NCI-H510A (cell line): ENCODE results near the gene MSMB.
"Not testable (repeated sequence)": the region's sequence is repeated elsewhere in the genome, so short reads cannot be mapped to it uniquely, and the experiment has no call there.

Experiments
- DNase-seq: peaks from one replicate; lab custom pipeline; 2025; lab: John Stamatoyannopoulos, UW

The MSMB gene

GRCh38 chr10:46006219-46006618, 39.9 kb downstream of the MSMB start:
- DNase-seq = no peak

- no peak for DNase-seq
These were observed 40.7 kb downstream of the MSMB start for GRCh38 chr10:46005383-46005782.

GRCh38 chr10:46004963-46005362, 41.1 kb downstream of the MSMB start:
- DNase-seq = no peak

GRCh38 chr10:46002916-46003693, 43.0 kb downstream of the MSMB start:
- no peak for DNase-seq

GRCh38 chr10:46002189-46002687, 43.8 kb downstream of the MSMB start:
- DNase-seq = not testable (repeated sequence)

GRCh38 chr10:46001187-46001756, 44.8 kb downstream of the MSMB start:
- DNase-seq = no peak

- no peak for DNase-seq
These were observed 45.5 kb downstream of the MSMB start for GRCh38 chr10:46000538-46000937.

- DNase-seq = not testable (repeated sequence)
These were observed 46.1 kb downstream of the MSMB start for GRCh38 chr10:45999955-46000354.

- no peak for DNase-seq
These were observed 47.9 kb downstream of the MSMB start for GRCh38 chr10:45997994-45998763.

- DNase-seq = no peak
These were observed 48.5 kb downstream of the MSMB start for GRCh38 chr10:45997557-45997956.

GRCh38 chr10:45985590-45985989, 60.5 kb downstream of the MSMB start:
- not testable (repeated sequence) for DNase-seq

GRCh38 chr10:45984473-45984872, 61.6 kb downstream of the MSMB start:
- DNase-seq = not testable (repeated sequence)

GRCh38 chr10:45983538-45984186, 62.4 kb downstream of the MSMB start:
- not testable (repeated sequence) for DNase-seq
